Measurements from ENCODE around the gene MPC2. TPM values are rescaled to one million over a fixed set of nuclear protein-coding genes. Genes with fewer than 3 reads are reported as not detected.

Gene MPC2
- total RNA-seq, 1 experiment from 2014 or later: 159 TPM

DNA sequence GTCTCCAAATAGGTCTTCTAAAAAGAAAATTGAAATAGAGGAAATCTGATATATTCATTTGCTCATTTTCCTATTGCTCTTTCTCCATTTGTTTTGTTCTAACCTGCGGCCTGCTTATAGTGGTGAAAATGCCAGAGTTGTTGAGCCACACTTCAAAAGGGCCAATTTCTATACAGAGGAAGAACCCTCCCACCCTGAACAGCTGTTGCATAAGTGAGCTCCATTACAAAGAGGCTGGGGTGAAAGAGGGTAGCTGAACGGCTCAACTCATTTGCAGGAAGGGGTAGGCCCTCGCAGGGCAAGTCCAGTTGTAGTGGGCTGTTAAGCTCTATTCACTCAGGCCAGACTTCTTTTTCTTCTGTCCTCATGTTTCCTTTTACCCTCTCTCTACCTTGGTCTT is 31.7 kb downstream of the MPC2 start:
- Histone ChIP-seq H3K27me3 (replicated peaks; ENCODE audit: control insufficient read depth, insufficient read depth, low read length) (no peaks in the 10 kb centered on the region), H3K4me1 (peaks cover 6% of the 10 kb centered on the region), H3K36me3 (ENCODE audit: control insufficient read depth, insufficient read depth, low read length) (no peaks in the 10 kb centered on the region; the same call in 1 of the 2 replicates), H3K9me3 (0 out of 2 replicates have a peak, but pooled peaks cover 3% of the 10 kb centered on the region), H3K4me3 (ENCODE audit: low read depth, low read length) (no peak overlapping the region)
- TF ChIP-seq, protein P1, sequence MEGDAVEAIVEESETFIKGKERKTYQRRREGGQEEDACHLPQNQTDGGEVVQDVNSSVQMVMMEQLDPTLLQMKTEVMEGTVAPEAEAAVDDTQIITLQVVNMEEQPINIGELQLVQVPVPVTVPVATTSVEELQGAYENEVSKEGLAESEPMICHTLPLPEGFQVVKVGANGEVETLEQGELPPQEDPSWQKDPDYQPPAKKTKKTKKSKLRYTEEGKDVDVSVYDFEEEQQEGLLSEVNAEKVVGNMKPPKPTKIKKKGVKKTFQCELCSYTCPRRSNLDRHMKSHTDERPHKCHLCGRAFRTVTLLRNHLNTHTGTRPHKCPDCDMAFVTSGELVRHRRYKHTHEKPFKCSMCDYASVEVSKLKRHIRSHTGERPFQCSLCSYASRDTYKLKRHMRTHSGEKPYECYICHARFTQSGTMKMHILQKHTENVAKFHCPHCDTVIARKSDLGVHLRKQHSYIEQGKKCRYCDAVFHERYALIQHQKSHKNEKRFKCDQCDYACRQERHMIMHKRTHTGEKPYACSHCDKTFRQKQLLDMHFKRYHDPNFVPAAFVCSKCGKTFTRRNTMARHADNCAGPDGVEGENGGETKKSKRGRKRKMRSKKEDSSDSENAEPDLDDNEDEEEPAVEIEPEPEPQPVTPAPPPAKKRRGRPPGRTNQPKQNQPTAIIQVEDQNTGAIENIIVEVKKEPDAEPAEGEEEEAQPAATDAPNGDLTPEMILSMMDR (IDR thresholded peaks at IDR 0.05; ENCODE audit: insufficient read depth in 1 of 2, low read depth in 1 of 2, low read length in 1 of 2, severe bottlenecking in 1 of 2, unreplicated experiment in 1 of 2): no peak
- H3K9me3 Mint-ChIP-seq (ENCODE audit: unreplicated experiment): peaks cover 13% of the 10 kb centered on the region
- H3K36me3 Mint-ChIP-seq (ENCODE audit: insufficient read depth, unreplicated experiment): no peaks in the 10 kb centered on the region
- H3K27ac Mint-ChIP-seq (ENCODE audit: unreplicated experiment): no peak overlapping the region
- intact Hi-C loops (cut with micrococcal nuclease; ENCODE audit: unreplicated experiment): no loop called here
- no TSS peak for BruUV-seq (replicated peaks)
- H3K4me1 Mint-ChIP-seq (ENCODE audit: low read depth, unreplicated experiment): peaks cover 28% of the 10 kb centered on the region
- ChIA-PET CTCF (no interaction called here), POLR2A (no interaction called here)
- no peak for DNase-seq
- no peaks in the 10 kb centered on the region for H3K27me3 Mint-ChIP-seq (ENCODE audit: insufficient read depth, unreplicated experiment)
- no peak overlapping the region for H3K4me3 Mint-ChIP-seq (ENCODE audit: unreplicated experiment)

DNA sequence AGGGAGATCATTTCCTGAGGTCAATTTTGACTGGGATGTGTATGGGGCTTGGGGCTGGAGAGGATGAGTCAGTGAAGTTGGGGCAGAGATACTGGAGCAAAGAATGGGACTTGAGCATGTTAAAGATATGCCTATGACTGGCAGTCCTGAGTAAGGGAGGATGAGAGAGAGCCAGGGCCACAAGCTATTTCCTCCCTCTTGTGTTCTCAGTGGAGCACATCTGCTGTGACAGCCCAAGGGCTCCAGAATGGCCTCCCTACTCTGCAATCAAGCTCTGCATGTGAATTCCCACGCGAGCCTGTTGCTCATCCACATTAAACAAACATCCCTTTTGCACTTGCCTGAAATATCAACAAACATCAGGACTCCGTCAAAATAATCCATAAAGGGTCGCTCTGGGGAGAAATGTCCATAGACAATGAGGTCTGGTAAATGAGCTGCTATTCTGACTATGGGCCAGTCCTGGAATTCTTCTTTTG is 32.2 kb downstream of the MPC2 start:
- no peaks in the 10 kb centered on the region for H3K36me3 Mint-ChIP-seq (ENCODE audit: insufficient read depth, unreplicated experiment)
- H3K4me3 Mint-ChIP-seq (ENCODE audit: unreplicated experiment): no peak overlapping the region
- Histone ChIP-seq H3K4me3 (ENCODE audit: low read depth, low read length) (no peak overlapping the region), H3K9me3 (no peaks in the 10 kb centered on the region), H3K36me3 (ENCODE audit: control insufficient read depth, insufficient read depth, low read length) (no peaks in the 10 kb centered on the region; the same call in 1 of the 2 replicates), H3K4me1 (peaks cover 6% of the 10 kb centered on the region), H3K27me3 (replicated peaks; ENCODE audit: control insufficient read depth, insufficient read depth, low read length) (no peaks in the 10 kb centered on the region)
- H3K9me3 Mint-ChIP-seq (ENCODE audit: unreplicated experiment): peaks cover 8% of the 10 kb centered on the region
- H3K27me3 Mint-ChIP-seq (ENCODE audit: insufficient read depth, unreplicated experiment): no peaks in the 10 kb centered on the region
- ChIA-PET CTCF (no interaction called here), POLR2A (no interaction called here)
- no TSS peak for BruUV-seq (replicated peaks)
- DNase-seq: no peak
- peaks cover 24% of the 10 kb centered on the region for H3K4me1 Mint-ChIP-seq (ENCODE audit: low read depth, unreplicated experiment)
- TF ChIP-seq, protein P1 (IDR thresholded peaks at IDR 0.05; ENCODE audit: insufficient read depth in 1 of 2, low read depth in 1 of 2, low read length in 1 of 2, severe bottlenecking in 1 of 2, unreplicated experiment in 1 of 2): no peak
- H3K27ac Mint-ChIP-seq (ENCODE audit: unreplicated experiment): no peak overlapping the region
- intact Hi-C loops (cut with micrococcal nuclease; ENCODE audit: unreplicated experiment): no loop called here

DNA sequence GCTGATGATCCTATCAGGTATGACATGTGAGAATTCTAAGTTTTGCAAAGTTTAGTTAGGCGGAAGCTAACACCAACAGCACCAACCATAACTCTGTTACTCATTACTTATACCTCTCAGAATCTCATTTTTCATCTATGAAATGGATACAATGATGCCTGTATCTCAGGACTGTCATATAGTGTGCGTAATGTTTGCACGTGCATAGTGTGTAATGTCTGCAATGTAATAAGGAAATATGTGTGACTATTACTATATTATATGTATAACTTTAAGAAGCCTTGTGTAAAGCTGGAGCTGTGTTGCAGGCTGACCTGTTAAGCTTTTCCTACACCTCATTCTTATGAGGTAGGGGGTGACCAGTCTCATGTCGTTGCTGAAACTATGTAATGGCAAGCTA is 36.0 kb downstream of the MPC2 start:
- Mint-ChIP-seq H3K9me3 (ENCODE audit: unreplicated experiment) (no peaks in the 10 kb centered on the region), H3K4me1 (ENCODE audit: low read depth, unreplicated experiment) (peaks cover 24% of the 10 kb centered on the region), H3K4me3 (ENCODE audit: unreplicated experiment) (no peak overlapping the region), H3K36me3 (ENCODE audit: insufficient read depth, unreplicated experiment) (peaks cover 6% of the 10 kb centered on the region), H3K27ac (ENCODE audit: unreplicated experiment) (no peak overlapping the region), H3K27me3 (ENCODE audit: insufficient read depth, unreplicated experiment) (no peaks in the 10 kb centered on the region)
- TF ChIP-seq, protein P1 (IDR thresholded peaks at IDR 0.05; ENCODE audit: insufficient read depth in 1 of 2, low read depth in 1 of 2, low read length in 1 of 2, severe bottlenecking in 1 of 2, unreplicated experiment in 1 of 2): no peak
- DNase-seq: no peak
- ChIA-PET CTCF (no interaction called here), POLR2A (no interaction called here)
- no peaks in the 10 kb centered on the region for H3K27me3 ChIP-seq (replicated peaks; ENCODE audit: control insufficient read depth, insufficient read depth, low read length)
- H3K36me3 ChIP-seq (ENCODE audit: control insufficient read depth, insufficient read depth, low read length): no peaks in the 10 kb centered on the region; the same call in 1 of the 2 replicates
- intact Hi-C loops (cut with micrococcal nuclease; ENCODE audit: unreplicated experiment): no loop called here
- BruUV-seq (replicated peaks): no TSS peak
- H3K9me3 ChIP-seq: no peaks in the 10 kb centered on the region
- H3K4me1 ChIP-seq: peaks cover 6% of the 10 kb centered on the region
- H3K4me3 ChIP-seq (ENCODE audit: low read depth, low read length): no peak overlapping the region

Measured in Caco-2 (cell line).